Mucosa of stomach (tissue), 1 donor: ENCODE data around the gene HSD11B1L.
"Not testable (repeated sequence)": the region's sequence is repeated elsewhere in the genome, so short reads cannot be mapped to it uniquely, and the experiment has no call there.

Source experiments
- H3K27me3 ChIP-seq: one replicate; pipeline ENCODE4 v1.7.0; 2013; ENCODE audit warnings: mild to moderate bottlenecking, low read length; ENCODE audit not compliant: control insufficient read depth, insufficient read depth
- H3K36me3 ChIP-seq: one replicate; pipeline ENCODE4 v1.7.0; 2013; ENCODE audit warnings: low read length; ENCODE audit not compliant: control insufficient read depth, insufficient read depth
- H3K4me1 ChIP-seq: one replicate; pipeline ENCODE4 v1.7.0; 2013; ENCODE audit warnings: mild to moderate bottlenecking, low read length; ENCODE audit not compliant: control insufficient read depth, insufficient read depth
- H3K4me3 ChIP-seq: one replicate; pipeline ENCODE4 v1.7.0; 2013; ENCODE audit warnings: low read length
- H3K9ac ChIP-seq: one replicate; pipeline ENCODE4 v1.7.0; 2013; ENCODE audit warnings: mild to moderate bottlenecking, low read length, moderate library complexity
- H3K9me3 ChIP-seq: one replicate; pipeline ENCODE4 v1.7.0; 2013; ENCODE audit warnings: mild to moderate bottlenecking, low read length, moderate library complexity; ENCODE audit not compliant: control insufficient read depth
- donor health status: Pancreatic carcinoma.

Gene HSD11B1L

DNA sequence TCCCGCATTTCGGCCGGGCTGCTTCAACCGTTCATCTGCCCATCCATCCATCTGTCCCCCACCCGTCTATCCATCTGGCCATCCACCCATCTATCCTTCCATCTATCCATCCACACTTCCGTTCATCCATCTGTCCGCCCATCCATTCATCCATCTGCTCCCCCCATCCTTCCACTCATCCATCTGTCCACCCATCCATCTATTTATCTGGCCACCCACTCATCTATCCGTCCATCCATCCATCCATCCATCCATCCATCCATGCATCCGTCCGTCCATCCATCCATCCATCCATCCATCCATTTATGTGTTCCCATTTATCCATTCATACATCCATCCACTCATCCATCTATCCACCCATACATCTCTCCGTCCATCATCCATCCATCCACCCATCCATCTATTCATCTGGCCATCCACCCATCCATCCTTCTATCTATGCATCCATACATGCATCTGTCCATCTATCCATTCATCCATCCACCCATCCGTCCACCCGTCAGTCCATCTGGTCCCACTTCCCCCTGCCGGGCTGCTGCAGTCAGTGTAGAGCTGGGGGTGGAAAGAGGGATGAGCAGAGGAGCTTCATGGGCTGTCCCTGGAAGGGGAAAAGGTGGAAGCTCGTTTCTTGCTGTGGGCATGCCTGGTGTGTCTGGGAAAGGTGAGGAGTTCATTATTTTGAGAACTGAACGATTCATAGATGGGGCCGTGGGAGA, 722 bp downstream of the HSD11B1L start:
- H3K9ac ChIP-seq: peak overlapping the region; percentile 88
- no peaks in the 10 kb centered on the region for H3K27me3 ChIP-seq
- peak overlapping the region; percentile 41 for H3K4me3 ChIP-seq
- no peaks in the 10 kb centered on the region for H3K9me3 ChIP-seq
- H3K4me1 ChIP-seq: peaks cover 18% of the 10 kb centered on the region
- no peaks in the 10 kb centered on the region for H3K36me3 ChIP-seq

DNA sequence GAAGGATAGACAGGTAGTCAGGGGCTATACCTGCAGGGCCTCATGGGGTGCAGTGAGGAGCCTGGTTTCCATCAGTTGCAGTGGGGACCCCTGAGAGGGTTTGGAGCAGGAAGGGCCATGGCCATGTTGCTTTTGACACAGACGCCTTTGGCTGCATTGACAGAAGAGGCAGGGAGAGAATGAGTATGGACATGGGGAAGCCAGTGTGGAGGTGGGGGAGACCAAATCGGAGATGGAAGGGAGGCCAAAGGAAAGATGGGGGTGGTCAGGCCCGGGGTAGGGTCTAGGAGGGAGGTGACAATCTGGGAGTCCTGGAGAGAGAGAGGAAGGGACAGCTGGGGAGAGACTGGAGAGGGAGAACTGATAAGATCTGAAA, 1.3 kb downstream of the HSD11B1L start:
- H3K4me3 ChIP-seq: no peak overlapping the region
- H3K9ac ChIP-seq: no peak overlapping the region
- H3K9me3 ChIP-seq: no peaks in the 10 kb centered on the region
- H3K4me1 ChIP-seq: peaks cover 18% of the 10 kb centered on the region
- H3K36me3 ChIP-seq: no peaks in the 10 kb centered on the region
- no peaks in the 10 kb centered on the region for H3K27me3 ChIP-seq

DNA sequence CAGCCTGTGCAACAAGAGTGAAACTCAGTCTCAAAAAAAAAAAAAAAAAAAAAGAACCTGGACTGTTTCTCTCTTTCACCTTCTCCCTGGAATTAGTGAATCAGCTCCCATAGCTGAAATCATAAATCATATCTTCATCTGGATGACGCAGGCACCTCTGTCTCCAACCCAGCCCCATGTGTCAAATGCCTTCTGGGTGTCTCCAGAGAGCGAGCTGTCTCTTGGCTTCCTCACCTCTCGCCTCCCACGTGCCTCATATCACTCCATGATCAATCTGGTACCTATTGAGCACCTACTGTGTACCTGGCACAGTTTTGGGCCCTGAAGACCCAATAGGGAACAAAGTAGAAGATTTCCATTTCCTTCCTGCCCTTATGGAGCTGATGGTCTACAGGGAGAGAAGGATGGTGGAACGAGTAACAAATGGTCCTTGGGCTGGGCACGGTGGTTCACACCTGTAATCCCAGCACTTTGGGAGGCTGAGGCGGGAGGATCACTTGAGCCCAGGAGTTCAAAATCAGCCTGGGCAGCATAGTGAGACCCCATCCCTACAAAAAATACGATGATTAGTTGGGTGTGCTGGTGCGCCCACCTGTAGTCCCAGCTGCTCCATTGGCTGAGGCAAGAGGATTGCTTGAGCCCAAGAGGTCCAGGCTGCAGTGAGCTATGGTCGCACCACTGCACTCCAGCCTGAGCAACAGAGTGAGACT, 2.5 kb downstream of the HSD11B1L start:
- H3K36me3 ChIP-seq: no peaks in the 10 kb centered on the region
- no peak overlapping the region for H3K9ac ChIP-seq
- H3K27me3 ChIP-seq: no peaks in the 10 kb centered on the region
- no peak overlapping the region for H3K4me3 ChIP-seq
- H3K9me3 ChIP-seq: no peaks in the 10 kb centered on the region
- peaks cover 18% of the 10 kb centered on the region for H3K4me1 ChIP-seq

DNA sequence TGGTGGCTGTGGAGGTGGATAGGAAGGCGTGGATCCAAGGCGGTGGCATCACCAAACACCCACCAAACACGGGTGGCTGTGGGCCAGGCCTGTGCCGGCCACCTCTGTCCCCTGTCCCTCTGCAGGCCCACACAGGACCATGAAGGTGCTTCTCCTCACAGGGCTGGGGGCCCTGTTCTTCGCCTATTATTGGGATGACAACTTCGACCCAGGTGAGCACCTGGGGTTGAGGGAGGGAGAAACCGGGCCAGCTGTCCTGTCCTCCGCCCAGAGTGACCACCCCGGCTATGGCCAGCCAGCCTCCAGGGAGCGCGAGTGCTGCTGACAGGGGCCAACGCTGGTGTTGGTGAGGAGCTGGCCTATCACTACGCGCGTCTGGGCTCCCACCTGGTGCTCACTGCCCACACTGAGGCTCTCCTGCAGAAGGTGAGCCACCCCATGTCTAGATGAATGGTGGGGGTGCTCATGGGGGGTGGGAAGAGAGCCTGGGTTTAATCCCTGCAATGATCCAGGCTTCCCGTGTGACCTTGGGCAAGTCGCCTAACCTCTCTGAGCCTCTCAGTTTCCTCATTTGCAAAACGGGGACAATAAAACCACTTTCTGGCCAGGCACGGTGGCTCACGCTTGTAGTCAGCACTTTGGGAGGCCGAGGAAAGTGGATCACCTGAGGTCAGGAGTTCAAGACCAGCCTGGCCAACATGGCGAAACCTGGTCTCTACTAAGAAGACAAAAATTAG, 4.0 kb downstream of the HSD11B1L start:
- Histone ChIP-seq H3K4me1 (peaks cover 11% of the 10 kb centered on the region), H3K9me3 (no peaks in the 10 kb centered on the region), H3K27me3 (no peaks in the 10 kb centered on the region), H3K9ac (no peak overlapping the region), H3K4me3 (no peak overlapping the region), H3K36me3 (no peaks in the 10 kb centered on the region)

DNA sequence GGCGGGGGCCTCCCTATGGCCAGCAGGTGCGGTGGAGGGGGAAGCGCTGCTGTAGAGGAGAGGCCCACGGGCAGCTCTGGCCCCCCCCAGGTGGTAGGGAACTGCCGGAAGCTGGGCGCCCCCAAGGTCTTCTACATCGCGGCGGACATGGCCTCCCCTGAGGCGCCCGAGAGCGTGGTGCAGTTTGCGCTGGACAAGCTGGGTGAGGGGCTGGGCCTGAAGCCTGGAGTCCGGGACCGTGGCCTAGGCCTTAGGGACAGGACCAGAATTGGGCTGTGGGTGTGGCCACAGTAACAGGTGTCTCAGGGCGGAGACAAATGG, 5.5 kb downstream of the HSD11B1L start:
- H3K9ac ChIP-seq: peak overlapping the region; percentile 51
- H3K36me3 ChIP-seq: no peaks in the 10 kb centered on the region
- H3K27me3 ChIP-seq: no peaks in the 10 kb centered on the region
- peaks cover 17% of the 10 kb centered on the region for H3K4me1 ChIP-seq
- H3K4me3 ChIP-seq: peak overlapping the region; percentile 33
- no peaks in the 10 kb centered on the region for H3K9me3 ChIP-seq

DNA sequence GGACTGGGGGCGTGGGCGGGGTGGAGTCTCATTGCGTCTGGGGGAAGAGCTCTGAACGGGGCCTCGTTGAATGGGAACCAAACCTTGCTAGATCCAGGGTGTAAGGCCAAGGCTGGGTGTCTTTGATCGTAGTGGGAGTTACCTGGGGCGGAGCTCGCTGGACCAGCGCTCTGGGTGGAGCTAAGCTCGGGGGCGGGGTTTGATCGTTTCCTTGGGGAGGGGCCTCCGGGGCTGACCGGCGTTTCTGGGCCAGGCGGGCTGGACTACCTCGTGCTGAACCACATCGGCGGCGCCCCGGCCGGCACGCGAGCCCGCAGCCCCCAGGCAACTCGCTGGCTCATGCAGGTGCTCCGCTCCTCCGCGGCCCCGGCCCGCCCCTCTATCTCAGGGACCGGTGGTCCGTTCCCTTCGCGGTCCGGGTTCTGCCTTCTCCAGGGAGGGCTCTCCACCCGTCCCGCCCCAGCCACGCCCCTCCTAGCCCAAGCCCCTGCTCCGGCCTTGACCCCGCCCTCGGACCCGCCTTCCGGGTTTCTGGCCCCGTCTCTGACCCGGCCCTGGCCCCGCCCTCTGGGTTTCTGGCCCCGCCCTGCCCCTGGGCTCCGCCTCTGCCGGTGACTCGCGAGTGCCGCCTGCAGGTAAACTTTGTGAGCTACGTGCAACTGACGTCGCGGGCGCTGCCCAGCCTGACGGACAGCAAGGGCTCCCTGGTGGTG, 6.0 kb downstream of the HSD11B1L start:
- H3K27me3 ChIP-seq: no peaks in the 10 kb centered on the region
- H3K4me3 ChIP-seq: peak overlapping the region; percentile 33
- H3K9me3 ChIP-seq: no peaks in the 10 kb centered on the region
- no peaks in the 10 kb centered on the region for H3K36me3 ChIP-seq
- H3K4me1 ChIP-seq: peaks cover 18% of the 10 kb centered on the region
- peak overlapping the region; percentile 51 for H3K9ac ChIP-seq

DNA sequence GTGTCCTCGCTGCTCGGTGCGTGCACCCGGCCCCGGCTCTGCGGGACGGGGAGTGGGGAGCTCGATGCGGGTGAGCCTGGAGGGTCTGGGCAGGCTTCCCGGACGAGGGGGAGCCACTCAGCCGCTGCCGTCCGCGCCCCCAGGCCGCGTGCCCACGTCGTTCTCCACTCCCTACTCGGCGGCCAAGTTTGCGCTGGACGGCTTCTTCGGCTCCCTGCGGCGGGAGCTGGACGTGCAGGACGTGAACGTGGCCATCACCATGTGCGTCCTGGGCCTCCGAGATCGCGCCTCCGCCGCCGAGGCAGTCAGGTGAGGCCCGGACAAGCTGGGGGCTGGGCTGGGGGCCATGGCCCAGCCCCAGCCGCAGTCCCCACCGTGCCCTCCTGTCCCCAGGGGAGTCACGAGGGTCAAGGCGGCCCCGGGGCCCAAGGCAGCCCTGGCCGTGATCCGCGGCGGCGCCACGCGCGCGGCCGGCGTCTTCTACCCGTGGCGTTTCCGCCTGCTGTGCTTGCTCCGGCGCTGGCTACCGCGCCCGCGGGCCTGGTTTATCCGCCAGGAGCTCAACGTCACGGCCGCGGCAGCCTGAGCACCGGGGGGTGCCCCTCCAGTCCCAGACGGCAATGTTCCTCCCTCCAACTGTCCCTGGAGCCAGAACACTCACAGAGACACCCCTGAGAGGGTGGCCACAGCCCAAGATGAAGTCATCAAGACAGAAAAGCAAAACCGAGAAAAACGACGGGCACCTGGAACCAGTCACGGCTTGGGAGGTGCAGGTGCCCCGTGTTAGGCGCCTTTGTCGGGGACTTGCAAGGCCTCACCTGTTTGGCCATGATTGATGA, 6.8 kb downstream of the HSD11B1L start:
- no peaks in the 10 kb centered on the region for H3K9me3 ChIP-seq
- peaks cover 7% of the 10 kb centered on the region for H3K36me3 ChIP-seq
- no peaks in the 10 kb centered on the region for H3K27me3 ChIP-seq
- H3K9ac ChIP-seq: no peak overlapping the region
- H3K4me3 ChIP-seq: peak overlapping the region; percentile 14
- H3K4me1 ChIP-seq: peaks cover 26% of the 10 kb centered on the region

DNA sequence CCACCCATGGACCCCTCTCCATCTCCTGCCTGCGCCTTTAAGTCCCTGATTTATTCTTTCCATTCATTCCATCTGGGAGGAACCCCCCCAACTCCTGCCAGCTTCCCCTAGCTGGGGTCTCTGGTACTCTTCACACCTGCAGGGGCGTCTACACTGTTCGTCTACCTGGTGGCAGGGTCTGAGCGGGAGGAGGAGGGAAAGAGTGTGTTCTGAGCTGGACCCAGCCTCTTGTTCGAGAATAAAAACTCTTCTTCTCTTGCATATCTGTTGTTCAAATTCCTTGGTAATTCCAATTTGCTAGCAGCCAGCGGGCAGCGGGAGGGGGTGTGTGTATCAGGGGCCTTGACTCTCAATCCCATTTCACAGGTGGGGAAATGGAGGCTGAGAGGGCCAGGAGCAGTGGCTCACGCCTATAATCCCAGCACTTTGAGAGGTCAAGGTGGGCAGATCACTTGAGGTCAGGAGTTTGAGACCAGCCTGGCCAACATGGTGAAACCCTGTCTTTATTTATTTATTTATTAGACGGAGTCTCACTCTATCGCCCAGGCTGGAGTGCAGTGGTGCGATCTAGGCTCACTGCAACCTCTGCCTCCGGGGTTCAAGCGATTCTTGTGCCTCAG, 7.5 kb downstream of the HSD11B1L start:
- not testable (repeated sequence) for H3K4me3 ChIP-seq, H3K9ac ChIP-seq, H3K27me3 ChIP-seq, H3K9me3 ChIP-seq, H3K36me3 ChIP-seq
- peaks cover 29% of the 10 kb centered on the region for H3K4me1 ChIP-seq

DNA sequence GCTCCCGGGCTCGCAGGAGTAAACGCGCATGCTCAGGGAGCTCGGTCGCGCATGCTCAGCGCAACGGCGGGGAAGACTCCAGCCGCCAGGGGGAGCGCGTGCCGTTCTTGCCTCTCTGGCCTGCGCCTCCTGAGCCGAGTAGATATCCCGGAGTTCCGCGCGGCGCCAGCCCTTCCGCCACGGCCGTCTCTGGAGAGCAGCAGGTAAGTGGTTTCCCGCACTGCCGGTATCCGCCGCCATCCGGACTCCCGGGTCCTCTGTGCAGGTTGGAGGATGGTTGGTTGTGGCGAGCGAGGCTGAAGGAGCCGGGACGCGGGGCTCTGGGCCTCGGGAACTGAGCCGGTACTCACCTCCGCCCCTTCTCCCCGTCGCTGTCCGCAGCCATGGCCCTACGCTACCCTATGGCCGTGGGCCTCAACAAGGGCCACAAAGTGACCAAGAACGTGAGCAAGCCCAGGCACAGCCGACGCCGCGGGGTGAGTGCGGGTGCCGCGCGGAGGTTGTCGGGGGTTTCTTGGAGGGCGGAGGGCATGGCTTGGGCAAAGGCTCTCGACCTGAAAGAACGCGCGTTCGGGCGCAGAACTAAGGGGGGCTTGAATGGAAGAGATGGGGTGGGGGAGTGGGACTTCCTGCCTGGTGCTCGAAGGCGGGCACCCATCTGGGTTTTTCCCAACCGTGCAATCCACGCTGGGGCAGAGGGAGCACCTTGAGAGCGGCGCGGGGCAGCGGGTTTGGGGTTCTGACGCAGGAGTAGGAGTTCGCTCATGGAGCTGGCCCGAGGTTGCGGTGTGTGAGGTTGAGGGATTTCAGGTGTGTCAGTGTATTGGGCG, 9.5 kb downstream of the HSD11B1L start, which contains the start of gene RPL36:
RPL36 (plus strand) TSS at position 171 of the 830 bp plus-strand sequence; CDS start at position 384, 213 bp downstream.
- H3K4me1 ChIP-seq: peaks cover 29% of the 10 kb centered on the region
- H3K9me3 ChIP-seq: no peaks in the 10 kb centered on the region
- peaks cover 12% of the 10 kb centered on the region for H3K36me3 ChIP-seq

DNA sequence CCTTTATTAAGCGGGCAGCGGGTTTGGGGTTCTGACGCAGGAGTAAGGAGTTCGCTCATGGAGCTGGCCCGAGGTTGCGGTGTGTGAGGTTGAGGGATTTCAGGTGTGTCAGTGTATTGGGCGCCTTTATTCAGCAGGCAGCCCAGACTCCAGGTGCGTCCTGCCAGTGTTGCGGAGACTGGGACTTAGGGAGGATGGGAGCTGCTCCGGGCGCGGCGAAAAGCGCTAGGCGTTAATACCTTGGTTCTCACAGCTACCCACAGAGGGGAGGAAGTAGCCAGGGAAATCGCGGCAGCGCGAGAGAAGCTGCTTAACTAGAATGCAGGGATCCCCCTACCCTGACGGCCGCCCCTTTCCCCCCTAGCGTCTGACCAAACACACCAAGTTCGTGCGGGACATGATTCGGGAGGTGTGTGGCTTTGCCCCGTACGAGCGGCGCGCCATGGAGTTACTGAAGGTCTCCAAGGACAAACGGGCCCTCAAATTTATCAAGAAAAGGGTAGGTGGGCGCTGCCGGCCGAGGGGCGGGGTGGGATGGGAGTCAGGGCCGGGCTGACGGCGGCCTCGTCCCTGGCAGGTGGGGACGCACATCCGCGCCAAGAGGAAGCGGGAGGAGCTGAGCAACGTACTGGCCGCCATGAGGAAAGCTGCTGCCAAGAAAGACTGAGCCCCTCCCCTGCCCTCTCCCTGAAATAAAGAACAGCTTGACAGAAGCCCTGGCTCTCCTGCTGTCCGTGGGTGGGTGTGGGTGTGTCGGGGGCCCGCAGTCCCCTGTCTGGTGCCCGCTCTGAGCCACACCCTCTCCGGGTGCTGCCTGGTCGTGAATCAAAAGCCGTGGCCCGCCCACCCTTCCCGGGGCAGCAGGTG, 10.4 kb downstream of the HSD11B1L start:
- H3K9ac ChIP-seq: peak overlapping the region; percentile 97
- H3K4me1 ChIP-seq: peaks cover 27% of the 10 kb centered on the region
- no peaks in the 10 kb centered on the region for H3K9me3 ChIP-seq
- H3K4me3 ChIP-seq: peak overlapping the region; percentile 94
- peaks cover 16% of the 10 kb centered on the region for H3K36me3 ChIP-seq
- H3K27me3 ChIP-seq: no peaks in the 10 kb centered on the region

More for the DNA sequence above, 9.5 kb downstream of the HSD11B1L start, which contains the start of gene RPL36:
- H3K27me3 ChIP-seq: no peaks in the 10 kb centered on the region
- peak within 1 kb of the TSS; percentile 97 for H3K9ac ChIP-seq
- peak within 1 kb of the TSS; percentile 94 for H3K4me3 ChIP-seq
